HCT116 (cell line): ENCODE data around the gene GPR107. TPM values are rescaled to one million over a fixed set of nuclear protein-coding genes. Genes with fewer than 3 reads are reported as not detected.

Experiments
- ATAC-seq: fragments of 200-7000 bp; cut with Tn5 transposase; 2 replicates; pipeline ENCODE4 v1.9.1; 2020; ENCODE audit warnings: mild to moderate bottlenecking, moderate library complexity
- BruUV-seq: library from RNA; stranded (reverse); fragments of 400-500 nt; replicated peaks from 2 replicates; lab custom pipeline; 2021; lab: Mats Ljungman, UMichigan
- CTCF ChIA-PET: fragments of 300-600 bp; sonication (Branson Sonifier 250); formaldehyde crosslinking; loops from one replicate; lab custom pipeline; 2021; ENCODE audit warnings: antibody characterized with exemption; lab: Charles Lee
- POLR2A ChIA-PET: fragments of 300-600, 350-600 bp; sonication (Branson Sonifier 250); formaldehyde crosslinking; loops from one replicate; lab custom pipeline; 2021; ENCODE audit warnings: antibody characterized with exemption; lab: Charles Lee
- RAD21 ChIA-PET, 2 experiments: fragments of 300-600 bp; sonication (Branson Sonifier 250); formaldehyde crosslinking; loops; one replicate each; lab custom pipeline; 2023; ENCODE audit warnings: low total read pairs in 2 of 2; ENCODE audit not compliant: uncharacterized antibody in 2 of 2, unreplicated experiment in 2 of 2, low non-redundant PET in 1 of 2; lab: Charles Lee
- DNase-seq: peaks from one replicate; pipeline ENCODE4 v3.0.0-alpha.2; 2010; ENCODE audit warnings: low read depth, low spot score
- H2AFZ ChIP-seq: fragments of 200-600 bp; shearing (Covaris generic), sonication (generic); 2 replicates; pipeline ENCODE4 v1.6.1; 2017; ENCODE audit warnings: low read depth, mixed run types, mixed read lengths, antibody characterized with exemption, low read length; ENCODE audit not compliant: poor library complexity, severe bottlenecking
- H3K27ac ChIP-seq: 2 replicates; pipeline ENCODE4 v1.5.1; 2012; ENCODE audit warnings: low read depth, low read length
- H3K27me3 ChIP-seq: fragments of 200-600 bp; sonication (generic); 2 replicates; pipeline ENCODE4 v1.6.1; 2016; ENCODE audit warnings: mixed run types, low read length, mixed read lengths; ENCODE audit not compliant: insufficient read depth
- H3K36me3 ChIP-seq, 2 experiments: fragments of 200-500 bp in 1 of 2; fragments of 200-600 bp in 1 of 2; sonication (Bioruptor generic) in 1 of 2; sonication (generic) in 1 of 2; 2 replicates each; pipeline versions ENCODE4 v1.5.1 to v1.6.1; 2014 to 2016; ENCODE audit warnings: low read length in 2 of 2, inconsistent platforms in 1 of 2, mixed read lengths in 1 of 2, mixed run types in 1 of 2; ENCODE audit not compliant: insufficient read depth in 2 of 2, control insufficient read depth in 1 of 2
- H3K4me1 ChIP-seq, 2 experiments: fragments of 200-600 bp in 1 of 2; sonication (generic) in 1 of 2; 2 replicates each; pipeline versions ENCODE4 v1.5.1 to v1.6.1; 2012 to 2017; ENCODE audit warnings: low read length in 2 of 2, inconsistent platforms in 1 of 2, mild to moderate bottlenecking in 1 of 2, mixed read lengths in 1 of 2, mixed run types in 1 of 2, moderate library complexity in 1 of 2; ENCODE audit not compliant: insufficient read depth in 2 of 2, control insufficient read depth in 1 of 2
- H3K4me2 ChIP-seq: fragments of 200-600 bp; sonication (generic); 2 replicates; pipeline ENCODE4 v1.6.1; 2017; ENCODE audit warnings: mixed run types, low read length, mixed read lengths
- H3K4me3 ChIP-seq, 2 experiments: fragments of 200-600 bp in 1 of 2; sonication (generic) in 1 of 2; replicated peaks in 1 of 2; 2 replicates each; pipeline ENCODE4 v1.5.1; 2011 to 2016; ENCODE audit warnings: low read length in 2 of 2, control low read depth in 1 of 2, low read depth in 1 of 2, mild to moderate bottlenecking in 1 of 2, mixed read lengths in 1 of 2, mixed run types in 1 of 2
- H3K79me2 ChIP-seq: fragments of 200-600 bp; sonication (generic); 2 replicates; pipeline ENCODE4 v1.6.1; 2017; ENCODE audit warnings: mild to moderate bottlenecking, mixed run types, low read length, moderate library complexity, mixed read lengths; ENCODE audit not compliant: insufficient read depth
- H3K9ac ChIP-seq: fragments of 200-600 bp; sonication (generic); 2 replicates; pipeline ENCODE4 v1.6.1; 2016; ENCODE audit warnings: low read length, mixed read lengths
- H3K9me2 ChIP-seq: fragments of 200-600 bp; sonication (generic), shearing (Covaris generic); 2 replicates; pipeline ENCODE4 v1.6.1; 2017; ENCODE audit warnings: mixed run types, mild to moderate bottlenecking, moderate library complexity; ENCODE audit not compliant: insufficient read depth
- H3K9me3 ChIP-seq, 2 experiments: fragments of 200-500 bp in 1 of 2; fragments of 200-600 bp in 1 of 2; sonication (Bioruptor generic) in 1 of 2; sonication (generic) in 1 of 2; 2 replicates each; pipeline ENCODE4 v1.6.1; 2014 to 2017; ENCODE audit warnings: low read length in 2 of 2, mixed read lengths in 2 of 2, inconsistent platforms in 1 of 2, low read depth in 1 of 2, mild to moderate bottlenecking in 1 of 2, mixed run types in 1 of 2, moderate library complexity in 1 of 2; ENCODE audit not compliant: control insufficient read depth in 1 of 2, insufficient read depth in 1 of 2
- H4K20me1 ChIP-seq: fragments of 200-600 bp; sonication (generic), shearing (Covaris generic); 2 replicates; pipeline ENCODE4 v1.6.1; 2017; ENCODE audit warnings: mixed run types, mild to moderate bottlenecking, moderate library complexity; ENCODE audit not compliant: insufficient read depth
- ATF3 ChIP-seq: IDR thresholded peaks from 2 replicates; pipeline ENCODE4 v1.6.1; 2012
- EZH2phosphoT487 ChIP-seq: fragments of 200-600 bp; IDR thresholded peaks from 2 replicates; pipeline ENCODE4 v1.6.1; 2018; ENCODE audit warnings: antibody characterized with exemption, borderline replicate concordance
- POLR2AphosphoS5 ChIP-seq: IDR thresholded peaks from 2 replicates; pipeline ENCODE4 v1.6.1; 2011; ENCODE audit warnings: mild to moderate bottlenecking, low read depth, low read length, moderate library complexity
- REST ChIP-seq: IDR thresholded peaks from 2 replicates; pipeline ENCODE4 v1.6.1; 2012; ENCODE audit warnings: low read depth
- SP1 ChIP-seq: IDR thresholded peaks from 2 replicates; pipeline ENCODE4 v1.6.1; 2012; ENCODE audit warnings: low read depth
- SRF ChIP-seq: IDR thresholded peaks from 2 replicates; pipeline ENCODE4 v1.6.1; 2012; ENCODE audit warnings: low read depth
- intact Hi-C: fragments of 100-400 bp; cut with micrococcal nuclease; formaldehyde crosslinking; loops from 2 replicates; pipeline ENCODE4 v1.10.0; 2022
- total RNA-seq: library from RNA; stranded (reverse); gene quantifications from one replicate; pipeline ENCODE4 v1.2.1, GENCODE V29; 2021; ENCODE audit not compliant: unreplicated experiment
- TF ChIP-seq, protein P1 (sequence below), 3 experiments: fragments of 200-600 bp in 1 of 3; sonication (generic) in 1 of 3; IDR thresholded peaks in 2 of 3; conservative IDR thresholded peaks in 1 of 3; 2 replicates each; pipeline ENCODE4 v1.5.1; 2012 to 2017; ENCODE audit warnings: low read depth in 2 of 3, low read length in 2 of 3, antibody characterized with exemption in 1 of 3, borderline replicate concordance in 1 of 3, control low read depth in 1 of 3, mild to moderate bottlenecking in 1 of 3, mixed read lengths in 1 of 3, mixed run types in 1 of 3, moderate library complexity in 1 of 3; ENCODE audit not compliant: insufficient read depth in 1 of 3

Gene GPR107
- total RNA-seq, 1 experiment from 2014 or later = 32.5 TPM

DNA sequence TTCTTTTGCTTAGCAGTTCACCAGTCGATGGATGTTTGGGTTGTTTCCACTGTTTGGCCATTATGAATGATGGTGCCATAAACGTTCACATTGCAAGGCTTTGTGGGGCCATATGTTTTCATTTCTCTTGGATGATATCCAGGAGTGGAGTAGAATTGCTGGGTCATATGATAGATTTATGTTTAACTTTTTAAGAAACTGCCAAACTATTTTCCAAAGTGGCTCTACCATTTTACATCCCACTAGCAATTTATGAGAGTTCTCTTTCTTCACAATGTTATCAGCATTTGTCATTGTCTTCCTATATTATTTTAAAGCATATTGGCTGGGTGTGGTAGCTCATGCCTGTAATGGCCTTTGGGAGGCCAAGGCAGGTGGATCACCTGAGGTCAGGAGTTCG, 5.2 kb downstream of the GPR107 start:
- no peaks in the 10 kb centered on the region for H3K9me3 ChIP-seq
- H2AFZ ChIP-seq = no peak overlapping the region
- no peak overlapping the region for H3K4me2 ChIP-seq
- H3K4me3 ChIP-seq = no peak overlapping the region
- ChIA-PET POLR2A (interaction anchor here (1.2 kb wide), 1 partner anchor 12 kb away, joined by 3 read pairs; no protein-coding TSS in a partner anchor), RAD21 (no interaction called here), CTCF (no interaction called here)
- H3K27me3 ChIP-seq = no peaks in the 10 kb centered on the region
- ATAC-seq (no peak), DNase-seq (no peak)
- peaks cover 5 to 9% of the 10 kb centered on the region in 2 experiments; a peak in 3 of 4 replicates for H3K4me1 ChIP-seq
- H3K36me3 ChIP-seq = no peaks in the 10 kb centered on the region
- intact Hi-C loops = no loop called here
- no peaks in the 10 kb centered on the region for H3K9me2 ChIP-seq
- H3K27ac ChIP-seq = no peak overlapping the region
- no peak overlapping the region for H3K9ac ChIP-seq
- TF ChIP-seq ATF3 = no peak
- no peak for TF ChIP-seq SRF
- TF ChIP-seq POLR2AphosphoS5 = no peak
- no peak for TF ChIP-seq SP1
- TF ChIP-seq REST = no peak
- TF ChIP-seq EZH2phosphoT487 = no peak
- TF ChIP-seq, protein P1, sequence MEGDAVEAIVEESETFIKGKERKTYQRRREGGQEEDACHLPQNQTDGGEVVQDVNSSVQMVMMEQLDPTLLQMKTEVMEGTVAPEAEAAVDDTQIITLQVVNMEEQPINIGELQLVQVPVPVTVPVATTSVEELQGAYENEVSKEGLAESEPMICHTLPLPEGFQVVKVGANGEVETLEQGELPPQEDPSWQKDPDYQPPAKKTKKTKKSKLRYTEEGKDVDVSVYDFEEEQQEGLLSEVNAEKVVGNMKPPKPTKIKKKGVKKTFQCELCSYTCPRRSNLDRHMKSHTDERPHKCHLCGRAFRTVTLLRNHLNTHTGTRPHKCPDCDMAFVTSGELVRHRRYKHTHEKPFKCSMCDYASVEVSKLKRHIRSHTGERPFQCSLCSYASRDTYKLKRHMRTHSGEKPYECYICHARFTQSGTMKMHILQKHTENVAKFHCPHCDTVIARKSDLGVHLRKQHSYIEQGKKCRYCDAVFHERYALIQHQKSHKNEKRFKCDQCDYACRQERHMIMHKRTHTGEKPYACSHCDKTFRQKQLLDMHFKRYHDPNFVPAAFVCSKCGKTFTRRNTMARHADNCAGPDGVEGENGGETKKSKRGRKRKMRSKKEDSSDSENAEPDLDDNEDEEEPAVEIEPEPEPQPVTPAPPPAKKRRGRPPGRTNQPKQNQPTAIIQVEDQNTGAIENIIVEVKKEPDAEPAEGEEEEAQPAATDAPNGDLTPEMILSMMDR (IDR thresholded peaks at IDR 0.05 in 2 of 3, conservative IDR thresholded peaks at IDR 0.05 in 1 of 3; ENCODE audit: borderline replicate concordance in 1 of 3, insufficient read depth in 1 of 3, low read depth in 2 of 3, low read length in 2 of 3) = no peak
- BruUV-seq = no TSS peak
- H3K79me2 ChIP-seq = peaks cover 59% of the 10 kb centered on the region
- no peaks in the 10 kb centered on the region for H4K20me1 ChIP-seq
